ENCODE measurements around the gene PLPPR1.
A peak's percentile ranks its signal among the peaks of the same experiment; 100 is the strongest.

The PLPPR1 gene

DNA sequence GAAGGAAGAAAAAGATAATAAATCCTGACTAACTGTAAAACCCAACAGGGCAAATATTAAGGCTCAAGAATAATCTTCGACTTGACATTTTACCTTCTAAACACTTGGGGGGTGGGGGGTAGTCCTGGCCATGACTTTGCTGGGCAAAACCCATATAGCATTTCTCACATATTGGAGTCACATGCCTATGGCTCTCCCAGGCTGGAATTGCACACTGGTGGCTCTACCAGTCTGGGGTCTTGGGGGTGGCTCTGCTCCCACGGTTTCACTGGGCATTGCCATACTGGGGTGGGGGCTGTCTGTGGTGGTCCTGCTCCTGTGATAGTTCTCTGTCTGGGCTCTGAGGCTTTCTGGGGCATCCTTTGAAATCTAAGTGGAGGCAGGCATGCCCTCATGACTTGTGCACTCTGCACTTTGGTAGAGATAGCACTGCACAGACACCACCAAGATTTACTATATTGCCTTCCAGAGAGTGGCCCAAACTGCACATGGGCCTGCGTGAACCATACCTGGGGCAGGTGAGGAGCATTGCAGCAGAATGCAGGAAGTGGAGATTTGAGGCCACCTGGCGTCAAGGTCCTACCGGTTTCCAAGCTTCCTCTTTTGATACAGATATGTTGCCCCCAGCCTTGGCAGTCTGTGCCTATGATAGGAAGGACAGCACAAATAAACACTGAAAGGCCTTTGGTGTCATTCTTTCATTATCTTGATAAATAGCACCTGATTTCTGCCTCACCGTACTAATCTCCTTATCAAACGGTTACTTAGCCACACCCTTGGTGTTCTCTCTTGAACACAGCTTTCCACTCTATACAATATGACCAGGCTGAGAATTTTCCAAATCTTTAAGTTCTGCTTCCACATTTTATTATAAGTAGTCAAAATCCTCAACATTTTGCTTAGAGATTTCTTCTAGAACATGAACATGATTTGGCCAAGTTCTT lies 326.5 kb downstream of the PLPPR1 start:
- no peak for DNase-seq

- no peak for DNase-seq
Measured at GRCh38 chr9:101356619-101357018, 328.1 kb downstream of the PLPPR1 start.

- no peak for DNase-seq
Measured at GRCh38 chr9:101359679-101360078, 331.2 kb downstream of the PLPPR1 start.

GRCh38 chr9:101360647-101361046 lies 332.1 kb downstream of the PLPPR1 start:
- no peak for DNase-seq

GRCh38 chr9:101362450-101362849 lies 333.9 kb downstream of the PLPPR1 start:
- no peak for DNase-seq

DNA sequence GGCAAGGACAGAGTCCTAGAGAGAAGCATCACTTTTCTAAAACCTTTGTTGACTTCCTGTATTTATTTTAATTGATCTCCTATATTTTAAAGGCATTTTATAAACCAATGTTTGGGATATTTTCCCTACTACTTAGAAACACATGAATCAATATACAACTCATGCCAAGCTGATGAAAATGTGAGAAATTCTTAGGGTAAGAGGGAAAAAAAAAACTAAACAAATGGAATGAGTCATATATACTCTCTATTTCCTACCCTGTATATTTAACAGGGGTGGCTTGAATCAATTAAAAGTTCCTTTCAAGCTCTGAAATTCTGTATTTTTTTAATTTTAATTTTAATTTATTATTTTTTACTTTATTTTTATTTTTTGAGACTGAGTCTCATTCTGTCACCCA lies 336.7 kb downstream of the PLPPR1 start:
- no peak for DNase-seq

- peak; percentile 8 for DNase-seq
Measured at GRCh38 chr9:101366038-101366756, 337.7 kb downstream of the PLPPR1 start.

- no peak for DNase-seq
Measured at GRCh38 chr9:101367323-101367722, 338.8 kb downstream of the PLPPR1 start.

- DNase-seq, result no peak
Measured at GRCh38 chr9:101369286-101369685, 340.8 kb downstream of the PLPPR1 start.

- DNase-seq, result no peak
Measured at GRCh38 chr9:101369884-101370531, 341.5 kb downstream of the PLPPR1 start.

DNA sequence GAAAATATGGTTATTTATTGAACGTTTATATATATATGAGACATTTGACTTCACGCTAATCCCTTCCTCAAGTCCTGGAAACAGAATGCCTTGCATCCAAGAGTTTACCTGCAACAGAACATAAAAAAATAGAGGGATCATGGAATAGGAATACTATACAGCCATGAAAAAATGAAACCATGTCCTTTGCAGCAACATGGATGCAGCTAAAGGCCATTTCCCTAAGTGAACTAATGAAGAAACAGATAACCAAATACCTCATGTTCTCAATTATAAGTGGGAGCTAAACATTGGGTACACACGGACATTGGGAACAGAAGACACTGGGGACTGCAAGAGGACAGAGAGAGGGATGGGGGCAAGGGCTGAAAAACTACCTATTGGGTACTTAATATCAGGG lies 343.3 kb downstream of the PLPPR1 start:
- no peak for DNase-seq

DNA sequence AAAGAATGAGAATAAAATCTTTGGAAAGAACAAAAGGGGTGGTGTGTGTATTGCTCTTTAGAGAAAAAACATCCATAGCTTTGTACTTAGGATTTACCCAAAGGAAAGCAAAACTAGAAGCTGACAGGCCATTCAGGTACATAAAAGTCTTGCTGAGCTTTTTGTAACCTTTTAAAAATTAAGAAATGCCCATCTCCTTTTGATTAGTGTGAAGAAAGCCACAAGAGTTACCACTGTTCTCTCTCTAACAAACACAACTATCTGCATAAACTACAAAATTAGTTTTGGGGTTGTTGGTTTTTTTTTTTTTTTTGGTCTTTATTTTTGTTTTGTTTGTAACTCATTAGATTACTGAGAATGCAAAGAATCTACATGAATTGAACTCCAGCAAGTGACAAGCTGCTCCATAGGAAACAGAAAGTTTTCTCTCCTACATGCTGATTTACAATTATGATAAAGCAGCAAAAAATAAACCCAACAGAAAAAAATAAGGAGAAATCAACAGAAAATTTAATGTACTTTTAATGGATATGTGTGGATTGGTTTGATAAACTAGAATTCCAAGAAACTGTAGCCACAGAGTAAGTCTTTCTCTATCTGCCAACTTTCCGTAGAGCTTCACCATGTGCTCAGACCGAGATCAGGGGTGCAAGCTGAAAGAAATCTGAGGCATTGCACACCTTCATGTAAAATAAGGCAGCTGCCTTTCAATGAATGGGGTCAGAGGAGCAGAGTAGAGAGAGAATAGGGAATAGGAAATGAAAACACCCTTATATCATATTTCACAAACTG lies 344.0 kb downstream of the PLPPR1 start:
- no peak for DNase-seq

Measured in hematopoietic multipotent progenitor cell treated with erythropoietin and hydrocortisone succinate and interleukin-3 and kit ligand, for 4 days (in vitro differentiated cells).